ENCODE data around the gene TBCB. TPM values are rescaled to one million over a fixed set of nuclear protein-coding genes. Genes with fewer than 3 reads are reported as not detected.

TBCB gene
- polyA plus RNA-seq, 3 donors, result 167 to 233 (median 178) TPM

DNA sequence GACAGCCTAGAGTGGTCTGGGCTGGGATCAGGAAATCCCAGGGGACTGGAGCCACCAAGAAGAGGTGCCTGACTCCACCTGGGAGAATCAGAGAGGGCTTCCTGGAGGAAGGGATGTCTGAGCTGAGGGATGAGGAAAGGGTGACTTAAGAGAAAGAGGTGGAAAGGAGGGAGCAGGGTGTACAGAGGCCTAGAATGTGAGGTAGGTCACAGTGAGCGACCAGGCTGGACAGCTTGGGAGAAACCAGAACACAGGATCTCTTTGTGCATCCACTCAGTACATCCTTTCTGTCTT, 1.0 kb downstream of the TBCB start:
- 100% methylated on average over 1 of the region's 1 CpG for WGBS (ENCODE audit: insufficient coverage)
- H3K36me3 ChIP-seq (replicated peaks in 1 of 2; ENCODE audit: control insufficient read depth in 1 of 2, insufficient read depth in 2 of 2, low read length in 2 of 2), result peaks cover 33 to 49% of the 10 kb centered on the region in 2 donors
- no peaks in the 10 kb centered on the region for H3K27me3 ChIP-seq (ENCODE audit: control insufficient read depth in 2 of 2, insufficient read depth in 2 of 2, low read length in 2 of 2)
- H3K9me3 ChIP-seq (replicated peaks in 1 of 2; ENCODE audit: control insufficient read depth in 1 of 2, insufficient read depth in 1 of 2, low read length in 2 of 2), result no peaks in the 10 kb centered on the region
- Mint-ChIP-seq H3K4me1 (peaks cover 26% of the 10 kb centered on the region), H3K27me3 (ENCODE audit: low read depth in 3 of 3) (peaks cover 0 to 7% (median 0%) of the 10 kb centered on the region in 3 donors), H3K36me3 (peaks cover 52 to 62% of the 10 kb centered on the region in 2 donors), H3K4me3 (peak overlapping the region in 1 of 2 donors; percentile 89), H3K9me3 (no peaks in the 10 kb centered on the region), H3K27ac (peak overlapping the region in 3 of 7 donors; percentile 90 to 97 (median 95))
- H4K20me1 ChIP-seq (ENCODE audit: insufficient read depth, low read length), result peaks cover 7% of the 10 kb centered on the region
- peaks cover 30% of the 10 kb centered on the region for H3K79me2 ChIP-seq (ENCODE audit: insufficient read depth, low read length)
- TF ChIP-seq, protein P1, sequence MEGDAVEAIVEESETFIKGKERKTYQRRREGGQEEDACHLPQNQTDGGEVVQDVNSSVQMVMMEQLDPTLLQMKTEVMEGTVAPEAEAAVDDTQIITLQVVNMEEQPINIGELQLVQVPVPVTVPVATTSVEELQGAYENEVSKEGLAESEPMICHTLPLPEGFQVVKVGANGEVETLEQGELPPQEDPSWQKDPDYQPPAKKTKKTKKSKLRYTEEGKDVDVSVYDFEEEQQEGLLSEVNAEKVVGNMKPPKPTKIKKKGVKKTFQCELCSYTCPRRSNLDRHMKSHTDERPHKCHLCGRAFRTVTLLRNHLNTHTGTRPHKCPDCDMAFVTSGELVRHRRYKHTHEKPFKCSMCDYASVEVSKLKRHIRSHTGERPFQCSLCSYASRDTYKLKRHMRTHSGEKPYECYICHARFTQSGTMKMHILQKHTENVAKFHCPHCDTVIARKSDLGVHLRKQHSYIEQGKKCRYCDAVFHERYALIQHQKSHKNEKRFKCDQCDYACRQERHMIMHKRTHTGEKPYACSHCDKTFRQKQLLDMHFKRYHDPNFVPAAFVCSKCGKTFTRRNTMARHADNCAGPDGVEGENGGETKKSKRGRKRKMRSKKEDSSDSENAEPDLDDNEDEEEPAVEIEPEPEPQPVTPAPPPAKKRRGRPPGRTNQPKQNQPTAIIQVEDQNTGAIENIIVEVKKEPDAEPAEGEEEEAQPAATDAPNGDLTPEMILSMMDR (IDR thresholded peaks at IDR 0.05), result no peak
- intact Hi-C loops (cut with micrococcal nuclease), result loop anchor here (5.0 to 10.0 kb wide), 7 partner anchors 96 to 569 kb away; partner anchors contain the start of genes ZNF565 (in 2 of the 2), ALKBH6 (in 1 of the 2), HCST (in 1 of the 2) and HSPB6 (in 1 of the 2)
- H3K27ac ChIP-seq (ENCODE audit: low read depth in 1 of 2, low read length in 2 of 2), result peak overlapping the region in 1 of 2 donors; percentile 80
- no peak overlapping the region for H3K9ac ChIP-seq (ENCODE audit: insufficient read depth, low read length, poor library complexity, severe bottlenecking)
- H2AFZ ChIP-seq (ENCODE audit: insufficient read depth, low read depth, low read length, poor library complexity, severe bottlenecking), result peak overlapping the region; percentile 94
- H3K4me2 ChIP-seq (replicated peaks; ENCODE audit: extremely low read depth, low read length, poor library complexity, severe bottlenecking), result peak overlapping the region; percentile 81
- DNase-seq, result no peak
- H3K4me3 ChIP-seq (replicated peaks in 1 of 3; ENCODE audit: low read depth in 2 of 3, low read length in 3 of 3), result peak overlapping the region in 2 of 3 experiments; percentile 85 to 90
- H3K4me1 ChIP-seq (ENCODE audit: control insufficient read depth in 1 of 2, insufficient read depth in 2 of 2, low read length in 2 of 2), result peaks cover 25 to 34% of the 10 kb centered on the region in 2 donors

DNA sequence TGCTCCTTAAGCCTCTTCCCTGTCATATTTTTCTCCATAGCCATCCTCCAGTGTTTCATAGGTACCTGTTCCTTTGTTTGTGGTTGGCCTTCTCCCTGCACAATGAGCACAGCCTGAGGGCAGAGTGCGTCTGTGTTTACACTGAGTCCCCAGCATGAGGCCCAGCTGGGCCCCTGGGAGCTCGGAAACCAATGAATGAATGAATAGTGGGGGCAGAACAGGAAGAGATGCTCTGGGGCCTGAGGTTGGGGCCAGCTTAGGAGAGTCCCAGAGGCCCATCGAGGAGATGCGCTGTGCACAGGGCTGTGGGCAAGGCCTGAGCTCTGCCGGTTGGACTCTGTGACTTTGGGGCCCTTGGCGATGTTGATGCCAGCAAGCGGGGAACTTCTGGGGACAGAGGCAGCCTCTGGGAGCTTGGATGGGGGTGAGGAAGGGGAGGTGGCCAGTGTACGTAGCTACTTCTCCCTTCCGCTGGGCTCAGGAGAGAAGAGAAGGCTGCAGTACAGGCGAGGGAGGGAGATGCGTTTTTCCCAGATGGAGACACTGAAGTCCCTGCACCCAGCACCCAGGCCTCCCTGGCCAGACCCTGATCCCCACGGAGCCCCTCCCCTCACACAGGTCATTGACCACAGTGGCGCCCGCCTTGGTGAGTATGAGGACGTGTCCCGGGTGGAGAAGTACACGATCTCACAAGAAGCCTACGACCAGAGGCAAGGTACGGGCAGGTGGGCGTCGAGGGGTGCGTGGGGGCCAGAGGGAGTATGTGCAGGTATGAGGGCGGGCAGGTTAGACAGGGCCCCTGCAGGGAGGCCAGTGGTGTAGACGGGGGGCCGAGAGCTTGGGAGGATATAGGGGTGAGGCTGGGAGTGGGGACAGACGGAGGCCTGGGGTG, 5.1 kb downstream of the TBCB start:
- H3K4me3 Mint-ChIP-seq, result no peak overlapping the region
- H3K27ac Mint-ChIP-seq, result peak overlapping the region in 1 of 7 donors; percentile 25
- H3K9me3 Mint-ChIP-seq, result no peaks in the 10 kb centered on the region

More for the DNA sequence above, 5.1 kb downstream of the TBCB start:
- Histone ChIP-seq H4K20me1 (ENCODE audit: insufficient read depth, low read length) (peaks cover 7% of the 10 kb centered on the region), H3K36me3 (replicated peaks in 1 of 2; ENCODE audit: control insufficient read depth in 1 of 2, insufficient read depth in 2 of 2, low read length in 2 of 2) (peaks cover 46 to 76% of the 10 kb centered on the region in 2 donors), H3K27ac (ENCODE audit: low read depth in 1 of 2, low read length in 2 of 2) (no peak overlapping the region), H3K79me2 (ENCODE audit: insufficient read depth, low read length) (peaks cover 19% of the 10 kb centered on the region), H3K27me3 (ENCODE audit: control insufficient read depth in 2 of 2, insufficient read depth in 2 of 2, low read length in 2 of 2) (no peaks in the 10 kb centered on the region), H3K4me2 (replicated peaks; ENCODE audit: extremely low read depth, low read length, poor library complexity, severe bottlenecking) (no peak overlapping the region), H3K4me3 (replicated peaks in 1 of 3; ENCODE audit: low read depth in 2 of 3, low read length in 3 of 3) (no peak overlapping the region), H3K9ac (ENCODE audit: insufficient read depth, low read length, poor library complexity, severe bottlenecking) (no peak overlapping the region), H3K9me3 (replicated peaks in 1 of 2; ENCODE audit: control insufficient read depth in 1 of 2, insufficient read depth in 1 of 2, low read length in 2 of 2) (no peaks in the 10 kb centered on the region), H3K4me1 (ENCODE audit: control insufficient read depth in 1 of 2, insufficient read depth in 2 of 2, low read length in 2 of 2) (peaks cover 9 to 16% of the 10 kb centered on the region in 2 donors), H2AFZ (ENCODE audit: insufficient read depth, low read depth, low read length, poor library complexity, severe bottlenecking) (no peak overlapping the region)
- no peak for DNase-seq
- intact Hi-C loops (cut with micrococcal nuclease), result no loop called here
- Mint-ChIP-seq H3K4me1 (peaks cover 13% of the 10 kb centered on the region), H3K36me3 (peaks cover 72 to 85% of the 10 kb centered on the region in 2 donors), H3K27me3 (ENCODE audit: low read depth in 3 of 3) (peaks cover 0 to 1% (median 0%) of the 10 kb centered on the region in 3 donors)
- WGBS (ENCODE audit: insufficient coverage), result 96% methylated on average over 19 of the region's 26 CpGs
- TF ChIP-seq, protein P1 (IDR thresholded peaks at IDR 0.05), result no peak

Data from CD14-positive monocyte (primary cell).